Esophagus squamous epithelium (tissue), 4 donors: ENCODE data around the gene ARID3B.

Source experiments
- CTCF ChIP-seq, 6 experiments: fragments of 450-650 bp in 4 of 6; fragments of 200-600 bp in 2 of 6; sonication (generic) in 2 of 6; IDR thresholded peaks; one replicate each; pipeline ENCODE4 v1.5.1; 2016 to 2019; ENCODE audit warnings: antibody characterized with exemption in 6 of 6, mild to moderate bottlenecking in 4 of 6, moderate library complexity in 4 of 6
- POLR2A ChIP-seq, 4 donors: fragments of 450-650 bp; IDR thresholded peaks; one replicate each; pipeline ENCODE4 v1.6.1; 2017; ENCODE audit warnings: antibody characterized with exemption in 4 of 4, mild to moderate bottlenecking in 4 of 4, moderate library complexity in 3 of 4

GRCh38 chr15:74613953-74614743, 73.1 kb downstream of the ARID3B start:
- TF ChIP-seq CTCF (IDR thresholded peaks at IDR 0.05) (no peak), POLR2A (IDR thresholded peaks at IDR 0.05) (no peak)
